SK-N-SH treated with all-trans-retinoic acid at 6 μM for 48 hours (cell line): Measurements from ENCODE around the gene SLC26A8.

Source experiments
- ATAC-seq: fragments of 200-7000 bp; cut with Tn5 transposase; 3 replicates; pipeline ENCODE4 v1.9.1; 2020; ENCODE audit warnings: mild to moderate bottlenecking, moderate library complexity
- ARNTL ChIP-seq: fragments of 450-650 bp; formaldehyde crosslinking; IDR thresholded peaks from 2 replicates; pipeline ENCODE4 v1.5.0; 2020; ENCODE audit warnings: low read depth, mild to moderate bottlenecking, moderate library complexity, borderline replicate concordance
- BACH2 ChIP-seq: fragments of 250-450 bp; sonication (Bioruptor Pico); IDR thresholded peaks from 2 replicates; pipeline ENCODE4 v1.9.0; 2021; ENCODE audit warnings: mild to moderate bottlenecking, borderline replicate concordance
- CSDC2 ChIP-seq: fragments of 250-450 bp; sonication (Bioruptor Pico); IDR thresholded peaks from 2 replicates; pipeline ENCODE4 v1.5.0; 2020; ENCODE audit warnings: mild to moderate bottlenecking, moderate library complexity
- ESRRG ChIP-seq: fragments of 250-450 bp; sonication (Bioruptor Pico); IDR thresholded peaks from 2 replicates; pipeline ENCODE4 v1.6.1; 2021; ENCODE audit warnings: mild to moderate bottlenecking
- GLIS3 ChIP-seq: fragments of 250-450 bp; sonication (Bioruptor Pico); IDR thresholded peaks from 2 replicates; pipeline ENCODE4 v1.5.0; 2020; ENCODE audit warnings: mild to moderate bottlenecking, moderate library complexity
- ISL1 ChIP-seq: fragments of 250-450 bp; sonication (Bioruptor Pico); IDR thresholded peaks from 2 replicates; pipeline ENCODE4 v2.1.2; 2022; ENCODE audit warnings: mild to moderate bottlenecking, moderate library complexity
- OSR1 ChIP-seq: fragments of 250-450 bp; sonication (Bioruptor Pico); IDR thresholded peaks from 2 replicates; pipeline ENCODE4 v1.8.0; 2022; ENCODE audit warnings: moderate library complexity, mild to moderate bottlenecking, inconsistent platforms
- POU6F1 ChIP-seq: fragments of 250-450 bp; sonication (Bioruptor Pico); IDR thresholded peaks from 2 replicates; pipeline ENCODE4 v1.8.0; 2021; ENCODE audit warnings: low read depth, mild to moderate bottlenecking, moderate library complexity, borderline replicate concordance
- PPARA ChIP-seq: fragments of 250-450 bp; sonication (Bioruptor Pico); IDR thresholded peaks from 2 replicates; pipeline ENCODE4 v1.5.0; 2020; ENCODE audit warnings: mild to moderate bottlenecking, borderline replicate concordance
- RARB ChIP-seq: fragments of 250-450 bp; sonication (Bioruptor Pico); IDR thresholded peaks from 2 replicates; pipeline ENCODE4 v1.8.0; 2021; ENCODE audit warnings: mild to moderate bottlenecking, moderate library complexity
- SNAI2 ChIP-seq: fragments of 250-450 bp; sonication (Bioruptor Pico); IDR thresholded peaks from 2 replicates; pipeline ENCODE4 v1.5.0; 2020; ENCODE audit warnings: mild to moderate bottlenecking, moderate library complexity
- TCF4 ChIP-seq: fragments of 250-450 bp; sonication (Bioruptor Pico); IDR thresholded peaks from 2 replicates; pipeline ENCODE4 v1.8.0; 2021; ENCODE audit warnings: mild to moderate bottlenecking, moderate library complexity, borderline replicate concordance
- TOX ChIP-seq: fragments of 250-450 bp; sonication (Bioruptor Pico); IDR thresholded peaks from 2 replicates; pipeline ENCODE4 v1.8.0; 2021; ENCODE audit warnings: mild to moderate bottlenecking, moderate library complexity, borderline replicate concordance
- ZC3H10 ChIP-seq: fragments of 250-450 bp; sonication (Bioruptor Pico); IDR thresholded peaks from 2 replicates; pipeline ENCODE4 v1.5.1; 2021; ENCODE audit warnings: mild to moderate bottlenecking, moderate library complexity
- ZFP30 ChIP-seq: fragments of 450-650 bp; formaldehyde crosslinking; IDR thresholded peaks from 2 replicates; pipeline ENCODE4 v1.5.0; 2022; ENCODE audit warnings: mild to moderate bottlenecking, moderate library complexity
- ZNF565 ChIP-seq: fragments of 450-650 bp; formaldehyde crosslinking; conservative IDR thresholded peaks from 2 replicates; pipeline ENCODE4 v1.5.0; 2020; ENCODE audit warnings: low read depth, mild to moderate bottlenecking, moderate library complexity
- ZNF70 ChIP-seq: fragments of 450-650 bp; formaldehyde crosslinking; IDR thresholded peaks from 2 replicates; pipeline ENCODE4 v1.5.0; 2020; ENCODE audit warnings: mild to moderate bottlenecking, moderate library complexity
- TF ChIP-seq, protein P1 (sequence below): fragments of 250-450 bp; sonication (Bioruptor Pico); IDR thresholded peaks from 2 replicates; pipeline ENCODE4 v1.8.0; 2020; ENCODE audit warnings: mild to moderate bottlenecking, moderate library complexity, borderline replicate concordance
- TF ChIP-seq, protein P2 (sequence below): fragments of 250-450 bp; sonication (Bioruptor Pico); IDR thresholded peaks from 2 replicates; pipeline ENCODE4 v1.5.1; 2020; ENCODE audit warnings: low read depth, mild to moderate bottlenecking, moderate library complexity

Gene SLC26A8

DNA sequence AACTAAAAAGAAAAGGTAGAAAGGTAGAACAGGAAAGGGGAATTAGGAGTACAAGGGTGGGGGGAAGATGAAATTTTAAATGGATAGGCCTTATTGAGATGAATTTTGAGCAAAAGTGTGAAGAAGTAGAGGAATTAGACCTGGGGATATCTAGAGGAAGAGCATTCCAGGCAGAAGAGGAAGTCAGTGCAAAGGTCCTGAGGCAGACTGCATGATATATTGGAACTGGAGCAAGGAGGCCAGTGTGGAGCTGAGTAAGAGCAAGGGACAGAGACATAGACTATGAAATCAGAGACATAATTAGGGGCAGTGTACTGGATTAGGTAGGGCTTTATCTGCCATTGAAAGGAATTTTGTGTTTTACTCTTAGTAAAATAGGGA, 43.6 kb upstream of the SLC26A8 start (continued):
- TF ChIP-seq, protein P1, sequence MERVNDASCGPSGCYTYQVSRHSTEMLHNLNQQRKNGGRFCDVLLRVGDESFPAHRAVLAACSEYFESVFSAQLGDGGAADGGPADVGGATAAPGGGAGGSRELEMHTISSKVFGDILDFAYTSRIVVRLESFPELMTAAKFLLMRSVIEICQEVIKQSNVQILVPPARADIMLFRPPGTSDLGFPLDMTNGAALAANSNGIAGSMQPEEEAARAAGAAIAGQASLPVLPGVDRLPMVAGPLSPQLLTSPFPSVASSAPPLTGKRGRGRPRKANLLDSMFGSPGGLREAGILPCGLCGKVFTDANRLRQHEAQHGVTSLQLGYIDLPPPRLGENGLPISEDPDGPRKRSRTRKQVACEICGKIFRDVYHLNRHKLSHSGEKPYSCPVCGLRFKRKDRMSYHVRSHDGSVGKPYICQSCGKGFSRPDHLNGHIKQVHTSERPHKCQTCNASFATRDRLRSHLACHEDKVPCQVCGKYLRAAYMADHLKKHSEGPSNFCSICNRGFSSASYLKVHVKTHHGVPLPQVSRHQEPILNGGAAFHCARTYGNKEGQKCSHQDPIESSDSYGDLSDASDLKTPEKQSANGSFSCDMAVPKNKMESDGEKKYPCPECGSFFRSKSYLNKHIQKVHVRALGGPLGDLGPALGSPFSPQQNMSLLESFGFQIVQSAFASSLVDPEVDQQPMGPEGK, result no peak
- TF ChIP-seq RARB (CRISPR knock-in tag), result no peak
- TF ChIP-seq, all 23 proteins: peak for 0

DNA sequence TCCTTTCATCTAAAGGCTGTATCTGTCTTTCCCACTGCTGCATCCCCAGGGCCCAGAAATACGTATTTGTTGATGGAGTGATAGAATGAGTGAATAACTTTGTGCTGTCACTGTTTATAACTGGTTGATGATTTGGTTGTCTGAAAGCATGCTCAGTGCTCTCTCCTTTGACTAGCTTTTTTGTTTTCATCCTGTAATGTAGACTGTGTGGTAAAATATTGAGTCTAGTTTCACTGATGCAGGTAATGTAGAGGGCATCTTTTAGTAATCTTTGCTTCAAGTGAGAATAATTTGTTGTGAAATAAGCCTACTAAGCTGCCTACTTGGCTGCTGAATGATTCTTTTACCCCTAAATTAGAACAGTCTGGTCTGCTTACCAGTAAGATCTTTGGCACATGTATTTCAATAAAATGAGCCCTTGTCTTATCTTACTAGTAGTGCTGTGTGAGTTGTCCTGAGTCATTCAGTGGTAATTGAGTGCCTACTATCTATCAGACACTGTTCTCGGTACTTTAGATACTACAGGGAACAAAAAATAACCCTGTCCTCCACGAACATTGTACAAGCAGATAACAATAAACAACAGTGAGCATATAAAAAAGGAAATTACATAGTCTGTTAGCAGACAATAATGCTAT, 43.1 kb upstream of the SLC26A8 start:
- no peak for TF ChIP-seq ESRRG (CRISPR knock-in tag)
- TF ChIP-seq ARNTL, result no peak
- TF ChIP-seq ISL1, result peak; percentile 46
- TF ChIP-seq TOX (CRISPR knock-in tag), result no peak
- no peak for TF ChIP-seq ZNF565 (CRISPR knock-in tag)
- no peak for TF ChIP-seq TCF4 (CRISPR knock-in tag)
- TF ChIP-seq RARB (CRISPR knock-in tag), result no peak
- ATAC-seq, result peak; percentile 46; the same call in 2 of the 3 replicates

DNA sequence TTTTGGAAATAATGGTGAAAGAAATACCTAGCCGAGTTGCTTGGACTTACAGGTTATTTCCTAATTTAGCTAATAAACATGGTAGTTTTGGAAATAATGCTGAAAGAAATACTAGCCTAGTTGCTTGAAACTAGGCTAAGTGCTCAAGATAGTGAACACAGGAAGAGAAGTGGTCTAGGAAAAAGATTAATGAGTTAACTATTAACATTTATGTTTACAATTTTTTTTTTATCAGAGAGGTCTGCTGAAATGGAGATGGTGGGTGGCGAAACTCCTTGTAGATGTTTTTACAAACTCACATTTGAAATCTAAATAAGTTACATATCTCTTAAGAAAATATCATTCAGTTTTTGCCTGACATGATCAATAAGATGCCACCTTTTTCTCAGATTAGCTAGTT, 42.4 kb upstream of the SLC26A8 start:
- no peak for TF ChIP-seq ESRRG (CRISPR knock-in tag)
- TF ChIP-seq ZNF70 (CRISPR knock-in tag), result no peak
- no peak for TF ChIP-seq ZC3H10
- no peak for TF ChIP-seq TOX (CRISPR knock-in tag)
- TF ChIP-seq SNAI2, result no peak
- TF ChIP-seq ZFP30 (CRISPR knock-in tag), result no peak
- no peak for TF ChIP-seq BACH2 (CRISPR knock-in tag)
- TF ChIP-seq, protein P2, sequence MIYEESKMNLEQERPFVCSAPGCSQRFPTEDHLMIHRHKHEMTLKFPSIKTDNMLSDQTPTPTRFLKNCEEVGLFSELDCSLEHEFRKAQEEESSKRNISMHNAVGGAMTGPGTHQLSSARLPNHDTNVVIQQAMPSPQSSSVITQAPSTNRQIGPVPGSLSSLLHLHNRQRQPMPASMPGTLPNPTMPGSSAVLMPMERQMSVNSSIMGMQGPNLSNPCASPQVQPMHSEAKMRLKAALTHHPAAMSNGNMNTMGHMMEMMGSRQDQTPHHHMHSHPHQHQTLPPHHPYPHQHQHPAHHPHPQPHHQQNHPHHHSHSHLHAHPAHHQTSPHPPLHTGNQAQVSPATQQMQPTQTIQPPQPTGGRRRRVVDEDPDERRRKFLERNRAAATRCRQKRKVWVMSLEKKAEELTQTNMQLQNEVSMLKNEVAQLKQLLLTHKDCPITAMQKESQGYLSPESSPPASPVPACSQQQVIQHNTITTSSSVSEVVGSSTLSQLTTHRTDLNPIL (CRISPR knock-in tag), result no peak
- TF ChIP-seq POU6F1 (CRISPR knock-in tag), result no peak
- TF ChIP-seq, protein P1, result no peak
- ATAC-seq, result no peak

DNA sequence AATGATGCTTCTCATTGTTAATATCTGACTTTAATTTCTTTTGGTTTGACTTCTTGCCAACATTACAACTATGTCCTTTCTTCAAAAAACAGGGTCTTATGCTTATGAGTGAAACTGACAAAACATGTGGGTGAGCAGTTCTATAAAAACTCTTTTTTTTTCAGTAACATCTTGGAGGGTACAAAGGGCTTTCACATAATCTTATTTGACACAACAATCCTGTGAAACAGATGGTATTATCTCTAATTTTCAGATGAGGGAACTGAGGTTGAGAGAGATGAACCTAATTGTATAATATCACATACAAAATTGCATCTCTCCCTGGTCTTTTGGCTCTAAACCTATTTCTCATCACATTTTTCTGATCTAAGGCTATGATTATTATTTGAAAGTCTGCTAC, 41.5 kb upstream of the SLC26A8 start:
- no peak; the same call in 2 of the 3 replicates for ATAC-seq
- no peak for TF ChIP-seq CSDC2 (CRISPR knock-in tag)

DNA sequence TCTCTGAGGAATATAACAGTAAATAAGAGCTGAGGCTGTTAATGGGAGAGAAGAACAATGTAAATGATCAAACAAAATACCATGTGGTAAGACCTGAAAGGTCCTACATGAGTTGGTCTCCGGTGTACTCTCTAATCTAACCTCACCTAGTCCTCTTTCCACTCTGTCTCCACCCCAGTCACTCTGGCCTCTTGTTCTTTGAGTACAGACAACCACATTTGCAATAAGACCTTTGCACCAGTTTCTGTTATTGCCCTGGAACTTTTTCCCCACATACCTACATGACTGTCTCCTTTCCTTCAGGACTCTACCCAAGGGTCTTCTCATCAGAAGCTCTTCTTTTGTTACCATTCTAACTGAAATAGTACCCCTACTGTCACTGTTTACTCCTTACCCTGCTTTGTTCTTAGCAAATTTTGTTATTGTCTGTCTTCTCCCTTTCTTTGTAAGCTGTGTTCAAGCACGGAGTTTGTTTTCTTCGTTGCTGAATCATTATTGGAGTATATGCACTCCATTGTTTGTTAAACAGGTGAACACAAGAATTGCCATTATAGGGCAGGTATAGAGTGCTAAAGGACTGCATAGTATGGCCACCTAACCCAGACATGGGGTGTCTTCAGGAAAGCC, 40.4 kb upstream of the SLC26A8 start:
- no peak for ATAC-seq
- no peak for TF ChIP-seq POU6F1 (CRISPR knock-in tag)
- TF ChIP-seq CSDC2 (CRISPR knock-in tag), result no peak
- TF ChIP-seq SNAI2, result no peak
- TF ChIP-seq RARB (CRISPR knock-in tag), result no peak
- TF ChIP-seq PPARA (CRISPR knock-in tag), result no peak
- no peak for TF ChIP-seq OSR1 (CRISPR knock-in tag)
- no peak for TF ChIP-seq TOX (CRISPR knock-in tag)
- TF ChIP-seq, protein P2 (CRISPR knock-in tag), result no peak
- TF ChIP-seq ISL1, result no peak
- no peak for TF ChIP-seq TCF4 (CRISPR knock-in tag)
- no peak for TF ChIP-seq GLIS3 (CRISPR knock-in tag)
- no peak for TF ChIP-seq ZFP30 (CRISPR knock-in tag)
- no peak for TF ChIP-seq BACH2 (CRISPR knock-in tag)
- no peak for TF ChIP-seq ZC3H10
